NCI-H2196 treated with DMSO at 0.1 percent for 48 hours (cell line): ENCODE measurements around the gene SUGCT.
A peak's percentile ranks its signal among the peaks of the same experiment; 100 is the strongest.
"Not testable (repeated sequence)": the region's sequence is repeated elsewhere in the genome, so short reads cannot be mapped to it uniquely, and the experiment has no call there.

Experiments
- DNase-seq: peaks from one replicate; lab custom pipeline; 2025; ENCODE audit not compliant: unreplicated experiment; lab: John Stamatoyannopoulos, UW

The SUGCT gene

GRCh38 chr7:40134428-40135316 is at the start of gene SUGCT, which contains the start of gene MPLKIP:
Gene SUGCT, plus strand, starts transcription at chr7:40135005.
Gene MPLKIP, minus strand, starts transcription at chr7:40134622. Its CDS starts 55 bp downstream, at chr7:40134567.
- DNase-seq: peak; percentile 63

GRCh38 chr7:40092182-40092581 is 42.6 kb upstream of the SUGCT start:
- DNase-seq: no peak

- DNase-seq: no peak
These were observed 41.0 kb upstream of the SUGCT start for GRCh38 chr7:40093631-40094350.

GRCh38 chr7:40095230-40095629 is 39.6 kb upstream of the SUGCT start:
- no peak for DNase-seq

- no peak for DNase-seq
These were observed 39.0 kb upstream of the SUGCT start for GRCh38 chr7:40095695-40096327.

- no peak for DNase-seq
These were observed 37.1 kb upstream of the SUGCT start for GRCh38 chr7:40097728-40098127.

GRCh38 chr7:40098810-40099209 is 36.0 kb upstream of the SUGCT start:
- no peak for DNase-seq

GRCh38 chr7:40099837-40100236 is 35.0 kb upstream of the SUGCT start:
- DNase-seq: no peak

GRCh38 chr7:40101201-40101600 is 33.6 kb upstream of the SUGCT start:
- no peak for DNase-seq

GRCh38 chr7:40102897-40103296 is 31.9 kb upstream of the SUGCT start:
- DNase-seq: no peak

- no peak for DNase-seq
These were observed 28.8 kb upstream of the SUGCT start for GRCh38 chr7:40105879-40106473.

GRCh38 chr7:40115936-40116335 is 18.9 kb upstream of the SUGCT start:
- DNase-seq: no peak

- DNase-seq: not testable (repeated sequence)
These were observed 17.6 kb upstream of the SUGCT start for GRCh38 chr7:40117199-40117598.

GRCh38 chr7:40118201-40118600 is 16.6 kb upstream of the SUGCT start:
- not testable (repeated sequence) for DNase-seq

- DNase-seq: no peak
These were observed 14.8 kb upstream of the SUGCT start for GRCh38 chr7:40120020-40120419.

GRCh38 chr7:40122100-40122939 is 12.5 kb upstream of the SUGCT start:
- not testable (repeated sequence) for DNase-seq

- no peak for DNase-seq
These were observed 11.9 kb upstream of the SUGCT start for GRCh38 chr7:40122940-40123254.

- DNase-seq: peak; percentile 49
These were observed 1.0 kb upstream of the SUGCT start for GRCh38 chr7:40133561-40134427.

GRCh38 chr7:40135317-40135610 is 459 bp downstream of the SUGCT start:
- DNase-seq: no peak

- DNase-seq: no peak
These were observed 2.8 kb downstream of the SUGCT start for GRCh38 chr7:40137563-40137962.
